ENCODE measurements around the gene TERT.
"Not testable (repeated sequence)": the region's sequence is repeated elsewhere in the genome, so short reads cannot be mapped to it uniquely, and the experiment has no call there.

The TERT gene

DNA sequence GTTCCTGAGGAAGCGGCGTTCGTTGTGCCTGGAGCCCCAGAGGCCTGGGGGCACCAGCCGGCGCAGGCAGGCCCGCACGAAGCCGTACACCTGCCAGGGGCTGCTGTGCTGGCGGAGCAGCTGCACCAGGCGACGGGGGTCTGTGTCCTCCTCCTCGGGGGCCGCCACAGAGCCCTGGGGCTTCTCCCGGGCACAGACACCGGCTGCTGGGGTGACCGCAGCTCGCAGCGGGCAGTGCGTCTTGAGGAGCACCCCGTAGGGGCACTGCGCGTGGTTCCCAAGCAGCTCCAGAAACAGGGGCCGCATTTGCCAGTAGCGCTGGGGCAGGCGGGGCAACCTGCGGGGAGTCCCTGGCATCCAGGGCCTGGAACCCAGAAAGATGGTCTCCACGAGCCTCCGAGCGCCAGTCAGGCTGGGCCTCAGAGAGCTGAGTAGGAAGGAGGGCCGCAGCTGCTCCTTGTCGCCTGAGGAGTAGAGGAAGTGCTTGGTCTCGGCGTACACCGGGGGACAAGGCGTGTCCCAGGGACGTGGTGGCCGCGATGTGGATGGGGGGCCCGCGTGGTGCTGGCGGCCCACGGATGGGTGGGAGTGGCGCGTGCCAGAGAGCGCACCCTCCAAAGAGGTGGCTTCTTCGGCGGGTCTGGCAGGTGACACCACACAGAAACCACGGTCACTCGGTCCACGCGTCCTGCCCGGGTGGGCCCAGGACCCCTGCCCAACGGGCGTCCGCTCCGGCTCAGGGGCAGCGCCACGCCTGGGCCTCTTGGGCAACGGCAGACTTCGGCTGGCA lies 1.3 kb downstream of the TERT start:
- no peak for DNase-seq

DNA sequence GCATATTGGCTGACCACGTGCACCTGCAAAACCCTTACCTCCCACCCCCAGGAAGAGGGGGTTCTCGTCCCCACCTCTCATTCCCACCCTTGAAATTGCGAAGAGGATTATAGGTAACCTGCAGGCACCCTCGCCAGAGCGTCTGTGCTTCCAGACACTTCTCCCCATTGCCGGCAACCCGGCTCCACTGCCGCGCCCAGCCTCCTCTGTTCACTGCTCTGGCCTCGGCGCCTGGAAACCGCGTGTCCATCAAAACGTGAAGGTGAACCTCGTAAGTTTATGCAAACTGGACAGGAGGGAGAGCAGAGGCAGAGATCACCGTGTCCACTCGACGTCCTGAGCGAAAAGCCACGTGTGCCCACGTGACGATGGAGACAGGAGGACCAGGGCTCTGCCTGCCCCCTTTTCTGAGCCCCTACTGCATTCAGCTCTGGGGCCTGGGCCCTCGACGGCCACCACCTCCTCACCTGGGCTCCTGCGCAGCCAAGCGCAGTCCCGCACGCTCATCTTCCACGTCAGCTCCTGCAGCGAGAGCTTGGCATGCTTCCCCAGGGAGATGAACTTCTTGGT lies 1.9 kb downstream of the TERT start:
- no peak for DNase-seq

DNA sequence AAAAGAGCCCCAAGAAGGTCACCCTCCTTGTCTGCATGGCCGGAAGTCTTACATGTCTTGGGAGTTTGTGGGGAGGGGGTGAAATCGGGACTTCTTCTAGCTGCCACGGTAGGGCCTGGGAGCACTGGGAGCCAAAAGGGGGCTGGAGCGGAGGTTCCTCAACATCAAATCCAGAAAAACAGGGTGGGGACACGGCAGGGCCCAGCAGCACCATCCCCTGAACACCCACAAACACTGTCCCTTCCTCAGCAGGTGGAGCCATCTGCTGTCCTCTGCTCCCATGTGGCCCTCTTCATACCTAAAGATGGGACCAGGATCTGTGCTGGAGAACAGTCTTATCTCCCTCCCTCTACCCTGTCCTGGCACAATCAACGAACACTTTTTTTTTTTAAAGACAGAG lies 2.7 kb downstream of the TERT start:
- DNase-seq: no peak

DNA sequence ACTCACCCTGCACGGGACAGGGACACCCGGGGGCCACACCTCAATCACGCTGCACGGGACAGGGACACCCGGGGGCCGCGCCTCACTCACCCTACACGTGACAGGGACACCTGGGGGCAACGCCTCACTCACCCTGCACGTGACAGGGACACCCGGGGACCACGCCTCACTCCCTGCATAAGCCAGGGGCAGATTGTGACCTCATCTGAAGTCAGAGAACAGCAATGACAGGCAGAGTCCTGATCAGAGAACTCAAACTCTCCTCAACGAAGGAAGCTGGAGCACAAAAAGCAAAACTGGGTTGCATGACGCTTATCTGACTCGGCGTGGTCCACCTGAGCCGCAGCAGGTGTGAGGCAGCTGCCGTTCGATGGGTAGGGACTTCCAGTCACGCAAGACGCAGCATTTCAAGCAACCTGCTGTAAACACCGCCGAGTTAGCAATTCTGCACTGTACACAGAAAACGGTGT lies 3.2 kb downstream of the TERT start:
- no peak for DNase-seq

DNA sequence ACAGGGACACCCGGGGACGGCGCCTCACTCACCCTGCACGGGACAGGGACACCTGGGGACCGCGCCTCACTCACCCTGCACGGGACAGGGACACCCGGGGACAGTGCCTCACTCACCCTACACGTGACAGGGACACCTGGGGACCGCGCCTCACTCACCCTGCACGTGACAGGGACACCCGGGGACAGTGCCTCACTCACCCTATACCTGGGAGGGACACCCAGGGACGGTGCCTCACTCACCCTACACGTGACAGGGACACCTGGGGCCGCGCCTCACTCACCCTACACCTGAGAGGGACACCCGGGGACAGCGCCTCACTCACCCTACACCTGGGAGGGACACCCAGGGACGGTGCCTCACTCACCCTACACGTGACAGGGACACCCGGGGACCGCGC lies 3.9 kb downstream of the TERT start:
- DNase-seq: not testable (repeated sequence)

DNA sequence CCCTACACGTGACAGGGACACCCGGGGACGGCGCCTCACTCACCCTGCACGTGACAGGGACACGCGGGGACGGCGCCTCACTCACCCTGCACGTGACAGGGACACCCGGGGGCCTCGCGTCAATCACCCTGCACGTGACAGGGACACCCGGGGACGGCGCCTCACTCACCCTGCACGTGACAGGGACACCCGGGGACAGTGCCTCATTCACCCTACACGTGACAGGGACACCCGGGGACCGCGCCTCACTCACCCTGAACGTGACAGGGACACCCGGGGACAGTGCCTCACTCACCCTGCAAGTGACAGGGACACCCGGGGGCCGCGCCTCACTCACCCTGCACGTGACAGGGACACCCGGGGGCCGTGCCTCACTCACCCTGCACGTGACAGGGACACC lies 5.3 kb downstream of the TERT start:
- DNase-seq: not testable (repeated sequence)

DNA sequence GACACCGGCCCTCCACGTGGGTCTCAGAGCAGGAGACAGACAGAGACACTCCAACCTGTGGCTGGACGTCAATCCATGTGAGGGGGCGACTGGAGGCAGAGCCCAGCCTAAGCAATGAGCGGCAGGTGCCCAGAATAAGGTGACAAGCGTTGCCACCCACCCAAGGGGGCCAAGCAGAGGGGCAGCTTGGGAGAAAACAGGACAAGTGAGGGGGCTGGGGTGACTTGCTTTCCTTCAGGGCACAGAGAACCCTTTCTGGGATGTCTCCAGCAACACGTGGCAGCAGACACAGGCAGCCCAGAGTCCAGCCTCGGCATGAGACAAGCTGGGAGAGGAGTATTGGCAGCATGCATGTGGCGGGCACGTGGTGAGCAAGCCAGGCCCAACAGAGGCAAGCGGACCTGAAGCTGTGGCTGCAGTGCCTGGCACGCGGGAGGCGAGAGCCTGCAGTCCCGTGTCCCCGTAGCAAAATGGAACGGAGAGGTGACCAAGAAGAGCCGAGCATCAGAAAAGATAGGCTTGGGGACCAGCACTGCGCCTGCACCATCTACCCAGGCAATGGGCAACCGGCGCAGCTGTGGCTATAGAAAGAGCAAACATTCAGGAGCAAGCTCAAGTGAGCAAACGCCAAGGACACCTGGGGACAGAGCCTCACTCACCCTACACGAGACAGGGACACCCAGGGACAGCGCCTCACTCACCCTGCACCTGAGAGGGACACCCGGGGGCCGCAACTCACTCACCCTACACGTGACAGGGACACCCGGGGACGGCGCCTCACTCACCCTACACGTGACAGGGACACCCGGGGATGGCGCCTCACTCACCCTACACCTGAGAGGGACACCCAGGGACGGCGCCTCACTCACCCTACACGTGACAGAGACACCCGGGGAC lies 6.2 kb downstream of the TERT start:
- DNase-seq: no peak

DNA sequence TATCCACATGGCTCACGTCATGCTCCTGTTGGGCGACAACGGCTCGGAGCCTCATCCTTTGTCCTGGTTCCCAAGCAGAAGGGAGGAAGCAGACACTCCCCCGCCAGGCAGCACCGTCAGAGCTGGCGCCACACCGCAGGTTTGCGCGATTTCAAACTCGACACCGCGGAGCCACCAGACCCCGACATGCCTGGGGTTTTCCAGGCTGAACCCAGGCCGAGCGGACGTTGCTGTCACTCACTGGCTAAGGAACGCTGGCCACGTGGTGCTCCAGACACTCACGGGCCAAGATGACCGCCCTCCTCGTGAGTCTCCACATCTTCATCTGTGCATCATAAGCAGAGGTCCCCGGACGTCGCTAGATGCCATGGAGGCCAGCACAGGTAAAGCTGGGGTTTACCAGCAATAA lies 9.0 kb downstream of the TERT start:
- no peak for DNase-seq

DNA sequence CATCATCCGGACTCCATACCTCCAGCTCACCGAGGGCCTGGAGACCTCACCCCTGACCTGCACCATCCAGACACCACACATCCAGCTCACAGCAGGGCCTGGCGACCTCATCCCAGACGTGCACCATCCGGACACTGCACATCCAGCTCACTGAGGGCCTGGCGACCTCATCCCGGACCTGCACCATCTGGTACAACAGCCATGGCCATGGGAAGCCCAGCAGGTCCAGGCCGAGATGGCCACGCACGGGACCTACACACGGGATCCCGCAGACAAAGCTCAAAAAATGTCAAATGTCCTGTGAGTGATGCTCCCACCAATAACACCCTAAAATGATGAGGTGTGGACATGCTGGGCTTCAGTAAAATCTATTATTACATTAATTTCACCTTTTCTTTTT lies 9.7 kb downstream of the TERT start:
- DNase-seq: no peak

DNA sequence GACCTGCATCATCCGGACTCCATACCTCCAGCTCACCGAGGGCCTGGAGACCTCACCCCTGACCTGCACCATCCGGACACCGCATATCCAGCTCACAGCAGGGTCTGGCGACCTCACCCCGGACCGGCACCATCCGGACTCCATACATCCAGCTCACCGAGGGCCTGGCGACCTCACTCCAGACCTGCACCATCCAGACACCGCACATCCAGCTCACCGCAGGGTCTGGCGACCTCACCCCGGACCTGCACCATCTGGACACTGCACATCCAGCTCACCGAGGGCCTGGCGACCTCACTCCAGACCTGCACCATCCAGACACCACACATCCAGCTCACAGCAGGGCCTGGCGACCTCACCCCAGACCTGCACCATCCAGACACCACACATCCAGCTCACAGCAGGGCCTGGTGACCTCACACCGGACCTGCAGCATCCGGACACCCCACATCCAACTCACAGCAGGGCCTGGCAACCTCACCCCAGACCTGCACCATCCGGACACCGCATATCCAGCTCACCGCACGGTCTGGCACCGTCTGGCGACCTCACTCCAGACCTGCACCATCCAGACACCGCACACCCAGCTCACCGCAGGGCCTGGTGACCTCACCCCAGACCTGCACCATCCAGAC lies 10.4 kb downstream of the TERT start:
- DNase-seq: not testable (repeated sequence)

DNA sequence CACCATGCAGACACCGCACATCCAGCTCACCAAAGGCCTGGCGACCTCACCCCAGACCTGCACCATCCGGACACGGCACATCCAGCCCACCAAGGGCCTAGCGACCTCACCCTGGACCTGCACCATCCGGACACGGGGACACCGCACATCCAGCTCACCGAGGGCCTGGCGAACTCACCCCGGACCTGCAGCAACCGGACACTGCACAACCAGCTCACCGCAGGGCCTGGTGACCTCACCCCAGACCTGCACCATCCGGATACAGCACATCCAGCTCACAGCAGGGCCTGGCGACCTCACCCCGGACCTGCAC lies 11.2 kb downstream of the TERT start:
- DNase-seq: not testable (repeated sequence)

DNA sequence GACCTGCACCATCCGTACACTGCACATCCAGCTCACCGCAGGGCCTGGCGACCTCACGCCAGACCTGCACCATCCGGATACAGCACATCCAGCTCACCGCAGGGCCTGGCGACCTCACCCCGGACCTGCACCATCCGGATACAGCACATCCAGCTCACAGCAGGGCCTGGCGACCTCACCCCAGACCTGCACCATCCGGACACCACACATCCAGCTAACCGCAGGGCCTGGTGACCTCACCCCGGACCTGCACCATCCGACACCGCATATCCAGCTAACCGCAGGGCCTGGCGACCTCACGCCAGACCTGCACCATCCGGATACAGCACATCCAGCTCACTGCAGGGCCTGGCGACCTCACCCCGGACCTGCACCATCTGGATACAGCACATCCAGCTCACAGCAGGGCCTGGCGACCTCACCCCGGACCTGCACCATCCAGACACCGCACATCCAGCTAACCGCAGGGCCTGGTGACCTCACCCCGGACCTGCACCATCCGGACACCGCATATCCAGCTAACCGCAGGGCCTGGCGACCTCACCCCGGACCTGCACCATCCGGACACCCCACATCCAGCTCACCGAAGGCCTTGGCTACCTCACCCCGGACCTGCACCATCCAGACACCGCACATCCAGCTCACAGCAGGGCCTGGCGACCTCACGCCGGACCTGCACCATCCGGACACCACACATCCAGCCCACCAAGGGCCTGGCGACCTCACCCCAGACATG lies 11.7 kb downstream of the TERT start:
- not testable (repeated sequence) for DNase-seq

DNA sequence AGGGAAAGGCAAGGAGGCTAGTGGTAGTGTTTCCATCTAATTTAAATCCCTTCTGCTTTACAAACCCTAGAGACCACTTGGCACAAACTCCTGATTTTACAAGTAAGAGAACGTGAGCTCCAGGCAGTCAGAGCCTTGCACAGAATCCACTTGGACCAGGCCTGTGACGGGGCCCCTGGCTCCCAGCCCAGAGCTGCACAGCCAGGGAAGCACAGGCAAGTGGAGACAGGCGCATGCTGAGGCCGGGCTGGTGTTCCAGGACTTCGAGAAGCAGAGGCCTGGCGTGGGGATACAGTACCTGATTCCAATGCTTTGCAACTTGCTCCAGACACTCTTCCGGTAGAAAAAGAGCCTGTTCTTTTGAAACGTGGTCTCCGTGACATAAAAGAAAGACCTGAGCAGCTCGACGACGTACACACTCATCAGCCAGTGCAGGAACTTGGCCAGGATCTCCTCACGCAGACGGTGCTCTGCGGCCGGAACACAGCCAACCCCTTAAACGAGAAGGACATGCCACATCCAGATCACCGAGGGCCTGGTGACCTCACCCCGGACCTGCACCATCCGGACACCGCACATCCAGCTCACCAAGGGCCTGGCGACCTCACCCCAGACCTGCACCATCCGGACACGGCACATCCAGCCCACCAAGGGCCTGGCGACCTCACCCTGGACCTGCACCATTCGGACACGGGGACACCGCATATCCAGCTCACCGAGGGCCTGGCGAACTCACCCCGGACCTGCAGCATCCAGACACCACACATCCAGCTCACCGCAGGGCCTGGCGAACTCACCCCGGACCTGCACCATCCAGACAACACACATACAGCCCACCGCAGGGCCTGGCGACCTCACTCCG lies 12.5 kb downstream of the TERT start:
- DNase-seq: no peak

DNA sequence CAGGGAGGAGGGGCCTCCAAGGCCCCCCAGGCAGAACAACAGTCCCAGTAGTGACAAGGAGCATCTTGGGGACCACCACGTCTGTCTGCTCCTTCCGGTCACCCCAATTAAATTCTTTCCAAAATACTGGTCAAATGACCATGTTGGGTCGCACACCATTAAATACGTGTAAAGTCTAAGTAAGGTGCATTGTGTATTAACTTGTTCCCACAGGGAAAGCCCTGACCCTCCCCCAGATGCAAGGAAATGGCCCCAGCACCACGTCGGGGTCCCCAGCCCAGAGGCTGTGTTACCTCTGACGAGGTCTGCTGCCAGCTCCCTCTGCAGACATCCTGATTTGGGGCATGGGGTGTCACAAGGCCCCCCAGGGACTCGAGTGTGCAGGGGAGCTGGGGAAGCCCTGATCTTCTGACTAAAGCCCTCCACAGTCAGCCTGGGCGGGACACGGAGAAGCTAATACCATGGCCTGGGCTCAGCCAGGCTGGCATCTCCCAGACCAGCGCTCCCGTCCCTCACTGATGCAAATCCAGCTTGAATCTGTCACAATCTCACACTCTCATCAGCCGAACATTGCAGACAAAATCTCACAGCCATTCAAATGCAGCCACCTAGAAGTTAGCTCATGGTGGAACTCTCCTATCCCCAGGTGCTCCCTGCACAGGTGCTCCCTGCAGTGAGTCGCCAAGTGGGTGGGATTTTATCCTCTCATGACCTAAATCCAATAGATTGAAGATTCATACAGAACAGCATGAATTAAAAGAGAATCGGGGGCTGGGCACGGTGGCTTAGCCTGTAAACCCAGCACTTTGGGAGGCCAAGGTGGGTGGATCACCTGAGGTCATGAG lies 13.6 kb downstream of the TERT start:
- no peak for DNase-seq

DNA sequence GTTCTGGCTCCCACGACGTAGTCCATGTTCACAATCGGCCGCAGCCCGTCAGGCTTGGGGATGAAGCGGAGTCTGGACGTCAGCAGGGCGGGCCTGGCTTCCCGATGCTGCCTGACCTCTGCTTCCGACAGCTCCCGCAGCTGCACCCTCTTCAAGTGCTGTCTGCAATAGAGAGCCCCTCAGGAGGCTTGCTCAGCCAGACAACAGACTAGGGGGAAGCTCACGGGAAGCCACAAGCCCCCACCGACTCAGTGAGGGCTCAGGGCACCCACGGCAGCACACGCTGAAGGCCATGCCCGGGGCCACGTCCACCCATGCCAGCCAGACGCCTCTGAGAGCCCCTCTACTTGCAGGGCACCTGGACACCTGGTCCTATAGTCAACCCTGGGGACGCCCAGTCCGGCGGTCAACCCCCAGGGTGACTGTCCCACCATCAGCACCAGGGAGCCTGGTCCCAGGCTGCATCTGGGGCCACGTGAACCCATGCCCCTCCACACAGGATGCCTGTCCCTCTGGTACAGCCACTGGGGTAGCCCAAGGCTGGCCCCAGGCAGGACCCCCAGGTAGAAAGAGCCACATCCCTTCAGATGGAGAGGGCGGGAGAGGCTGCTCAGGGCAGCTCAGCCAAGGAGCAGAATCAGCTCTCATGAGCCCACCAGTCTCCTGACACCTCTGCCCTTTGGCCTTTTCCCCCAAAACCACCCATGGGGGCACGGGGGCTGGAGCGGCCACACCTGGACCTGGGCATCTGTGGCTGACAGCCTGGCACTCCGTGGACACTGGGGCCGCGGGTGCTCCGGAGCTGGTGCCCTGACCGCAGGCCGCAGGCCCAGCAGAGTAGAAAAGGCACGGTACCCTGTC lies 14.5 kb downstream of the TERT start:
- DNase-seq: no peak

DNA sequence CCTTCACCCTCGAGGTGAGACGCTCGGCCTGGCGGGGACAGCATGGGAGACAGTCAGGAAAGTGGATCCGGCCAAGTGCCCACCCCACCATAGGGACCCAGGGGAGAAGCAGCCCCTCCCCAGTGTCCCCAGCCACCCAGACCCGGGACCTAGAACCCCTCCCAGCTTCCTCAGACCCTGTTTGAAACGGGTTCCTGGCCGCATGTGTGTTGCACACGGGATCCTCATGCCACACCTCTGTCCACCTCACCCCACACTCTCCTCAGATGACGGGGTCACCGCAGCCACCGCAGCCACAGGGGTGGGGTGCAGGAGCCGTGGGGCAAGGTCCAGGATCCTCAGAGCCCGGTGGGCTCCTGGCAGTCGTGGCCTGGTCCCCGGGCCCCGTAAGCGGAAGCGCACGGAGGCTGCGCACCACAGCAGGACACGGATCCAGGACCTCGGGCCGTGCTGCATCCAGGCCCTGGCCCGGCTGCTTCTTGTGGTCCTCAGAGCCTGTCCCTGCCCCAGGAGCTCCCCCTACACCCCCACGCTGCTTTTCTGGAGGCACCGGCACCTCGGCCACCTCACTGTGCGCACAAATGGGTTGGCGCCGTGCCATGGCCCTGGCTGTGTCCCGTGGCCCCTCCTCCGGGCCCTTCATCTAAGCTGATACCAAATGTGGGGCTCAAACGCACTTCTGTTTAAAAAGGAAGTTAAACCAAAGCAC lies 15.3 kb downstream of the TERT start:
- DNase-seq: no peak

DNA sequence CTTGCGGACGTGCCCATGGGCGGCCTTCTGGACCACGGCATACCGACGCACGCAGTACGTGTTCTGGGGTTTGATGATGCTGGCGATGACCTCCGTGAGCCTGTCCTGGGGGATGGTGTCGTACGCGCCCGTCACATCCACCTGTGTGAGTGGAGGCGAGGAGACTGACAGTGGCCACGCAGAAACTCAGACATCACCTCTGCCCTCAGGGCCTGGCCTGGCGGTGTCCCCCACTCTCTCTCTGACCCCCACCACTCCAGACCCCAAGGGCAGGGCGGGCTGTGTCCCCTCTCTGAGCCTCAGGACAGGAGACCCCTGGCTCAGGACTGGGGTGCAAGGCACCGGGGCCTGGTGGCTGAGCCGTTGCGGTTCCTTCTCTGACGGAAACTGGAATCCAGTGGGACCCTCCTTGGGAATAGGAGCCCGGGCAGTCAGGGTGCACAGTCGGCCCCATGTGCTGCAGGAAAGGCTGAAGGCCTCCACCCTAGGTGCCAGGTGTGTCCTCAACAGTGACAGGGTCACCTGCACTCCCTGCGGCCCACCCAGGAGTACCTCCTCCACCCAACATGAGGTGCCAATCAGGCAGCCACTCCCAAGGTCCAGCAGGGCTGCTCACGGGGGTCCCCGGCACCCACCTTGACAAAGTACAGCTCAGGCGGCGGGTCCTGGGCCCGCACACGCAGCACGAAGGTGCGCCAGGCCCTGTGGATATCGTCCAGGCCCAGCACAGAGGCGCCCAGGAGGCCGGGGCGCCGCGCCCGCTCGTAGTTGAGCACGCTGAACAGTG lies 16.0 kb downstream of the TERT start:
- no peak for DNase-seq

DNA sequence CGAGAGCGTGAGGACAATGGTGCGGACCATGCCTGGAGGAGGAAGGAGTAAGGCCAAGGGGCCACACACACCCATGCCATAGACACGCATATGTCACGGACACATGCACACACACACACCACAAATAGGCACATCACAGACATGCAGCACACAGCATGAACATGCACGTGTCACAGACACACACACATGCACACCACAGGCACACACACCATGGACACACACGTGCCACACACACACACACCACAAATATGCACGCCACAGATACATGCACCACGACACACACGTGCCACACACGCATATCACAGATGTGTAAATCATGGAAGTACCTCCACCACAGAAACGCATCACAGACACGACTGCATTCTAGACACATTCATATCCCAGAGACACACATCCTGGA lies 16.7 kb downstream of the TERT start:
- no peak for DNase-seq

All from CD4-positive, alpha-beta T cell treated with Interleukin-17A for 4 hours (primary cell).